Activated B cell treated with CpG ODN at 0.5 μM for 24 hours (primary cell): ENCODE measurements around the gene ZNF668. TPM values are rescaled to one million over a fixed set of nuclear protein-coding genes. Genes with fewer than 3 reads are reported as not detected.

Experiments
- ATAC-seq: fragments of 200-7000 bp; cut with Tn5 transposase; one replicate; pipeline ENCODE4 v1.10.0; 2021; ENCODE audit warnings: low read depth, mild to moderate bottlenecking, moderate library complexity
- CTCF ChIA-PET: fragments of 350-600 bp; sonication (Branson Sonifier 250); formaldehyde crosslinking; loops from one replicate; lab custom pipeline; 2021; ENCODE audit warnings: antibody characterized with exemption; lab: Charles Lee
- POLR2A ChIA-PET: fragments of 350-600 bp; sonication (Branson Sonifier 250); formaldehyde crosslinking; loops from one replicate; lab custom pipeline; 2021; ENCODE audit warnings: antibody characterized with exemption; lab: Charles Lee
- DNase-seq: peaks from one replicate; pipeline ENCODE4 v3.0.0; 2022
- H3K27ac Mint-ChIP-seq: one replicate; pipeline ENCODE4 v1.8.0; 2020; ENCODE audit warnings: mixed read lengths
- H3K27me3 Mint-ChIP-seq: one replicate; pipeline ENCODE4 v1.8.0; 2021; ENCODE audit warnings: mixed read lengths
- H3K36me3 Mint-ChIP-seq: one replicate; pipeline ENCODE4 v1.8.0; 2021; ENCODE audit warnings: low read depth, mixed read lengths
- H3K4me1 Mint-ChIP-seq: one replicate; pipeline ENCODE4 v1.8.0; 2021; ENCODE audit warnings: mixed read lengths
- H3K4me3 Mint-ChIP-seq: one replicate; pipeline ENCODE4 v1.8.0; 2020; ENCODE audit warnings: mild to moderate bottlenecking, mixed read lengths
- H3K9me3 Mint-ChIP-seq: one replicate; pipeline ENCODE4 v1.8.0; 2020; ENCODE audit warnings: mixed read lengths
- intact Hi-C: fragments of 100-400 bp; cut with micrococcal nuclease; formaldehyde crosslinking; loops from one replicate; pipeline ENCODE4 v1.15.1; 2024
- total RNA-seq: library from RNA; stranded (reverse); gene quantifications from 2 replicates; pipeline ENCODE4 v1.2.3, GENCODE V29; 2022
- TF ChIP-seq, protein P1 (sequence below): fragments of 200-600 bp; IDR thresholded peaks from one replicate; pipeline ENCODE4 v1.8.0; 2022; ENCODE audit warnings: antibody characterized with exemption, mild to moderate bottlenecking

Gene ZNF668
- total RNA-seq, 1 donor from 2014 or later = 10.1 TPM

DNA sequence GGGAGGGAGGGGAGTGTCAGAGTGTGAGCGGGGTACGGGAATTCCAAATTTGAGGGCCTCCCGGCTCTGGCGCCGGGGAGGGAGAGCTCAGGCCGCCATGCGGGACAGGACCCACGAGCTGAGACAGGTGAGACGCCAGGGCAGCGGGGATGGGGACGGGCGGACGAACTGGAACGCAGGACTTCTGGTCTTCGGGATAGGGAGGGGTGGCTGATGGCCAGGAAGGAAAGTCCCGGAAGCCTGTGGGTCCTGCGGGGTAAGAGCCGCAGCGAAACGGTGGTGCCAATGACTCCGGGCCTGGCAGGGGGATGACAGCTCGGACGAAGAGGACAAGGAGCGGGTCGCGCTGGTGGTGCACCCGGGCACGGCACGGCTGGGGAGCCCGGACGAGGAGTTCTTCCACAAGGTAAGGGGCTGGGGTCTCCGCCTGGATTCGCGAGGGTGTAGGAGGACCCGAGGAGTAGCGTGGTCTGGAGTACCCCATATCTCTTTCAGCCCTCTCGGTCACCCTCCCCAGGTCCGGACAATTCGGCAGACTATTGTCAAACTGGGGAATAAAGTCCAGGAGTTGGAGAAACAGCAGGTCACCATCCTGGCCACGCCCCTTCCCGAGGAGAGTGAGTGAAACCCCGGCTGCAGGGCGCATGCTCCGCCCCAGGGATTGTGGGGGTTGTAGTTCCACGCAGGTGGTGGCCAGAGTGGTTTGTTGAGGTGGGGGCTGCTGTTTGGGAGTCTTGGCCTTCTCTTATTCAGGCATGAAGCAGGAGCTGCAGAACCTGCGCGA, 40.1 kb downstream of the ZNF668 start:
- peak overlapping the region; percentile 94 for H3K27ac Mint-ChIP-seq
- peaks cover 17% of the 10 kb centered on the region for H3K4me1 Mint-ChIP-seq
- intact Hi-C loops = loop anchor here (1.0 kb wide), 8 partner anchors 37 to 425 kb away; partner anchors contain the start of genes ARMC5, KAT8, SETD1A and VKORC1
- CTCF ChIA-PET = interaction anchor here (0.6 kb wide), 1 partner anchor 226 kb away, joined by 3 read pairs; the partner anchor contains the start of gene ITGAM
- H3K4me3 Mint-ChIP-seq = peak overlapping the region; percentile 97
- H3K27me3 Mint-ChIP-seq = no peaks in the 10 kb centered on the region
- TF ChIP-seq, protein P1, sequence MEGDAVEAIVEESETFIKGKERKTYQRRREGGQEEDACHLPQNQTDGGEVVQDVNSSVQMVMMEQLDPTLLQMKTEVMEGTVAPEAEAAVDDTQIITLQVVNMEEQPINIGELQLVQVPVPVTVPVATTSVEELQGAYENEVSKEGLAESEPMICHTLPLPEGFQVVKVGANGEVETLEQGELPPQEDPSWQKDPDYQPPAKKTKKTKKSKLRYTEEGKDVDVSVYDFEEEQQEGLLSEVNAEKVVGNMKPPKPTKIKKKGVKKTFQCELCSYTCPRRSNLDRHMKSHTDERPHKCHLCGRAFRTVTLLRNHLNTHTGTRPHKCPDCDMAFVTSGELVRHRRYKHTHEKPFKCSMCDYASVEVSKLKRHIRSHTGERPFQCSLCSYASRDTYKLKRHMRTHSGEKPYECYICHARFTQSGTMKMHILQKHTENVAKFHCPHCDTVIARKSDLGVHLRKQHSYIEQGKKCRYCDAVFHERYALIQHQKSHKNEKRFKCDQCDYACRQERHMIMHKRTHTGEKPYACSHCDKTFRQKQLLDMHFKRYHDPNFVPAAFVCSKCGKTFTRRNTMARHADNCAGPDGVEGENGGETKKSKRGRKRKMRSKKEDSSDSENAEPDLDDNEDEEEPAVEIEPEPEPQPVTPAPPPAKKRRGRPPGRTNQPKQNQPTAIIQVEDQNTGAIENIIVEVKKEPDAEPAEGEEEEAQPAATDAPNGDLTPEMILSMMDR = no peak
- ATAC-seq = peak; percentile 59
- POLR2A ChIA-PET = interaction anchor here (0.6 to 2.7 kb wide), 6 partner anchors 40 to 322 kb away, joined by 3 to 32 read pairs (median 6); partner anchors contain the start of genes FUS, KAT8, ZNF646 and ZNF668
- peaks cover 46% of the 10 kb centered on the region for H3K36me3 Mint-ChIP-seq
- peak; percentile 79 for DNase-seq
- no peaks in the 10 kb centered on the region for H3K9me3 Mint-ChIP-seq

DNA sequence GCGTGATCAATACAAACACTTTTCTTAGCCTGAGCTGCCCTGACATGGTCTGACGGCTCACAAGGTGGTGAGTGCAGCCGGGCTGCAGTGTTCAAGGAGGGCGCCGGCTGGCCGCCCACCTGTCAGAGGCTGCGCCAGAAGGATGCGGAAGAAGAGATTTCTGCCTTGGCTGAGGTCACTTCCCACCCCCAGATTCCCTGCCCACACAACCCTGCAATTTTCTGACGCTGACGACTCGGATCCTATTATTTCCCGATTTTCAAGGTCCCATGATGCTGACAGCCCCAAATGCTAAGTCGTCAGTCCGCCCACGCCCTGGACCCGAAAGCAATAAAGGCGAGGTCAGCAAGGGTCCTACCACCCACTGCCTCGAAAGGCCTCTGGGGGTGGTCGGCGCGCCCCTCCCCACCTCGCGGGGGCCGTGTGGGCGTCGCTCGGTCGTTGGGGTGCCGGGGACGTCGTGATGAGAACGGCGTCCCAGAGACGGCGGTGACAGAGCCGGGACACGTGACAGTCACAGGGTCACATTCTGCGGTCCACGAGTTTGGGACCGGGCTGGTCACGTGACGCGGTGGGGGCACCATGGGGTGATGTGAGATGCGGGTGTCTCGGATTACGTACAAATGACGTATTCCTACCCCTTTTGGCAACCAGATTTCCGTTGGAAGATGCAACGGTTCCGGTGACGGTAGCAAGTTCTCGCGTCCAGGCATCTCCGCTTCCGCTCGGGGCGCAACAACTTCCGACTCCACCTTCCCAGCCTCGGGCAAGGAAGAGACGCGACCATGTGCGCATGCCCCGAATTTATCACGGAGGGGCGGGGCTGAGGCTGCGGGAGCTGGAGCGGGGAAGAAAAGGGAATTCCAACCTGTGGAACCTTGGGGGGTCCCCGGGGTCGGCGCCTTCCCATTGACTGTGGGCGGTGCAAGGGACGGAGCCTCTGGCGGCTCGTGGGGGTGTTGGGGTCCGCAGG, 41.0 kb downstream of the ZNF668 start, which contains the start of gene STX4:
STX4 (plus strand) TSS at position 823 of the 973 bp plus-strand sequence. CDS start 248 bp downstream, outside the sequence.
- CTCF ChIA-PET = no interaction called here
- intact Hi-C loops = loop anchor here (1.0 kb wide), 7 partner anchors 36 to 426 kb away; partner anchors contain the start of genes ARMC5, KAT8, SETD1A and VKORC1
- DNase-seq = peak; percentile 95
- TF ChIP-seq, protein P1 = no peak
- POLR2A ChIA-PET = interaction anchor here (0.6 to 2.7 kb wide), 6 partner anchors 41 to 323 kb away, joined by 3 to 32 read pairs (median 7); partner anchors contain the start of genes KAT8, ZNF646 and ZNF668
- peak; percentile 78 for ATAC-seq
- Mint-ChIP-seq H3K27me3 (no peaks in the 10 kb centered on the region), H3K9me3 (no peaks in the 10 kb centered on the region), H3K4me1 (peaks cover 17% of the 10 kb centered on the region), H3K27ac (peak within 1 kb of the TSS; percentile 94), H3K36me3 (peaks cover 37% of the 10 kb centered on the region), H3K4me3 (peak within 1 kb of the TSS; percentile 97)

DNA sequence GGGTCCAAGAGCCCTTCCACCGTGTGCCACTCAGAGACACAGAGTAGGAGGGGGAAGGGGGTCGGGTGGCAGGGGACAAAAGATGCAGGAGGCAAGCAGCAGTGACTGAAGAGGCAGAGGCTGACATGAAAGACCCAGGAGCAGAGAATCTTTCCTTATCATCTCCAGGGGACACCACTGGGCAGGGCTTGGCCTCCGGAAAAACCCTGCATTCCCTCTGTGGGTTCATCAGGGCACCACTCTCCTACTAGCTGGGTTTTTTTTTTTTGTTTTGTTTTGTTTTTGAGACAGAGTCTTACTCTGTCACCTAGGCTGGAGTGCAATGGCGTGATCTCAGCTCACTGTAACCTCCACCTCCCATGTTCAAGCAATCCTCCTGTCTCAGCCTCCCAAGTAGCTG, 42.8 kb downstream of the ZNF668 start:
- DNase-seq = no peak
- no peak overlapping the region for H3K27ac Mint-ChIP-seq
- H3K36me3 Mint-ChIP-seq = peaks cover 27% of the 10 kb centered on the region
- TF ChIP-seq, protein P1 = no peak
- ATAC-seq = no peak
- no peaks in the 10 kb centered on the region for H3K27me3 Mint-ChIP-seq
- H3K4me3 Mint-ChIP-seq = no peak overlapping the region
- no peaks in the 10 kb centered on the region for H3K9me3 Mint-ChIP-seq
- intact Hi-C loops = no loop called here
- ChIA-PET CTCF (no interaction called here), POLR2A (interaction anchor here (1.5 kb wide), 1 partner anchor 43 kb away, joined by 4 read pairs; the partner anchor contains the start of genes ZNF646 and ZNF668)
- H3K4me1 Mint-ChIP-seq = peaks cover 17% of the 10 kb centered on the region

DNA sequence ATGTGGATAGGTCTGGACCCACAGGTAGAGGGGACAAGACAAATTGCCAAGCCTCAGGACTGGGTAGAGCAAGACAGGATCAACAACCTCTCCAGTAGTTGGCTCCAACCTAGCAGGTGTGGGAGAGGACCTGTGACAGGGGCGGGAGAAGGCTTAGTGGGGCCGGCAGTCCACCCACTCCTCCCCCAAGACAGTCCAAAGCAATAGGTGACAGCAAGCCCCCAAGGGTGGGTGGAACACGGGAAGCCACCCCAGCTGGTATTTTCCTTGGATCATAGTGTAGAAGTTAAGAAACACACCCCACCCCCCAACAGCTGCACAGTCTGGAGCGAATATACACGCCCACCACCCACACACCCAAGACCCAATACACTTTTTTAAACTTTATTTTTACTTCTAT, 44.8 kb downstream of the ZNF668 start:
- H3K27me3 Mint-ChIP-seq = no peaks in the 10 kb centered on the region
- H3K27ac Mint-ChIP-seq = no peak overlapping the region
- ChIA-PET CTCF (no interaction called here), POLR2A (interaction anchor here (0.6 kb wide), 1 partner anchor 29 kb away, joined by 5 read pairs; no protein-coding TSS in a partner anchor)
- DNase-seq (no peak), ATAC-seq (no peak)
- H3K9me3 Mint-ChIP-seq = no peaks in the 10 kb centered on the region
- TF ChIP-seq, protein P1 = no peak
- peaks cover 10% of the 10 kb centered on the region for H3K4me1 Mint-ChIP-seq
- H3K36me3 Mint-ChIP-seq = peaks cover 14% of the 10 kb centered on the region
- H3K4me3 Mint-ChIP-seq = no peak overlapping the region
- intact Hi-C loops = no loop called here
